VCaP (cell line): ENCODE results near the gene FAM53A.
"Not testable (repeated sequence)": the region's sequence is repeated elsewhere in the genome, so short reads cannot be mapped to it uniquely, and the experiment has no call there.

Source experiments
- H3K27ac ChIP-seq: fragments of 450-650 bp; 2 replicates; pipeline ENCODE4 v1.5.1; 2017
- CTCF ChIP-seq: fragments of 450-650 bp; conservative IDR thresholded peaks from 2 replicates; pipeline ENCODE4 v1.5.1; 2017; ENCODE audit warnings: mild to moderate bottlenecking, moderate library complexity

FAM53A gene

GRCh38 chr4:1646690-1647089, 37.4 kb downstream of the FAM53A start:
- no peak for TF ChIP-seq CTCF
- no peak overlapping the region for H3K27ac ChIP-seq

- H3K27ac ChIP-seq, result no peak overlapping the region
- TF ChIP-seq CTCF, result no peak
Observed at GRCh38 chr4:1644891-1645657, 39.0 kb downstream of the FAM53A start.

GRCh38 chr4:1643971-1644735, 40.0 kb downstream of the FAM53A start:
- no peak for TF ChIP-seq CTCF
- no peak overlapping the region for H3K27ac ChIP-seq

- no peak overlapping the region for H3K27ac ChIP-seq
- TF ChIP-seq CTCF, result no peak
Observed at GRCh38 chr4:1642196-1642951, 41.7 kb downstream of the FAM53A start.

GRCh38 chr4:1641671-1642070, 42.4 kb downstream of the FAM53A start:
- H3K27ac ChIP-seq, result no peak overlapping the region
- no peak for TF ChIP-seq CTCF

- H3K27ac ChIP-seq, result not testable (repeated sequence)
Observed at GRCh38 chr4:1640716-1641503, 43.2 kb downstream of the FAM53A start.

- no peak for TF ChIP-seq CTCF
- H3K27ac ChIP-seq, result no peak overlapping the region
Observed at GRCh38 chr4:1640190-1640589, 43.9 kb downstream of the FAM53A start.
